ENCODE results near the gene HLA-DRA.

- TF ChIP-seq RCOR1 (IDR thresholded peaks at IDR 0.05; ENCODE audit: low read depth, low read length) (no peak), USF2 (IDR thresholded peaks at IDR 0.05) (no peak), POLR2AphosphoS2 (conservative IDR thresholded peaks at IDR 0.05; ENCODE audit: low read length) (no peak), CTCF (IDR thresholded peaks at IDR 0.05) (no peak), CEBPB (IDR thresholded peaks at IDR 0.05) (no peak), SREBF2 (IDR thresholded peaks at IDR 0.05) (no peak), POLR2A (IDR thresholded peaks at IDR 0.05; ENCODE audit: low read length) (no peak), FOXS1 (CRISPR knock-in tag; IDR thresholded peaks at IDR 0.05) (no peak)
Measured at GRCh38 chr6:32427218-32427617, 12.5 kb upstream of the HLA-DRA start.

Data from A549 (cell line).